ENCODE results near the gene SPTB.

SPTB gene

DNA sequence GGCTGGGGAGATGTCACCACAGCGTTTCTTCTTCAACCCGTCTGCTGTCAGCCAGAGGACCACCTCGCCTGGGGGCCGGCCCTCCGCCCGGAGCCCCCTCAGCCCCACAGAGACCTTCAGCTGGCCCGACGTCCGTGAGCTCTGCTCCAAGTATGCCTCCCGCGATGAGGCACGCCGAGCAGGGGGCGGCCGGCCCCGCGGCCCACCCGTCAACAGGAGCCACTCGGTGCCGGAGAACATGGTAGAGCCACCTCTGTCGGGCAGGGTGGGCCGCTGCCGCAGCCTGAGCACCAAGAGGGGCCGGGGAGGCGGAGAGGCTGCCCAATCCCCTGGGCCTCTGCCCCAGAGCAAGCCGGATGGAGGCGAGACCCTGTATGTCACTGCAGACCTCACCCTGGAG, 136.6 kb downstream of the SPTB start:
- DNase-seq, result no peak

DNA sequence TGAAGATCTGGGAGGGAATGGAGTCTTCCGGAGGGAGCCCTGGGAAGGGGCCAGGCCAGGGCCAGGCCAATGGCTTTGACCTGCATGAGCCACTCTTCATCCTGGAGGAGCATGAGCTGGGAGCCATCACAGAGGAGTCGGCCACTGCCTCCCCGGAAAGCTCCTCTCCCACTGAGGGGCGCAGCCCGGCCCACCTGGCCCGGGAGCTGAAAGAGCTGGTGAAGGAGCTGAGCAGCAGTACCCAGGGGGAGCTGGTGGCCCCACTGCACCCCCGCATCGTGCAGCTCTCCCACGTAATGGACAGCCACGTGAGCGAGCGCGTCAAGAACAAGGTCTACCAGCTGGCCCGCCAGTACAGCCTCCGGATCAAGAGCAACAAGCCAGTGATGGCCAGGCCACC, 137.7 kb downstream of the SPTB start:
- no peak for DNase-seq

- no peak for DNase-seq
Measured at GRCh38 chr14:64741200-64741599, 138.5 kb downstream of the SPTB start.

DNA sequence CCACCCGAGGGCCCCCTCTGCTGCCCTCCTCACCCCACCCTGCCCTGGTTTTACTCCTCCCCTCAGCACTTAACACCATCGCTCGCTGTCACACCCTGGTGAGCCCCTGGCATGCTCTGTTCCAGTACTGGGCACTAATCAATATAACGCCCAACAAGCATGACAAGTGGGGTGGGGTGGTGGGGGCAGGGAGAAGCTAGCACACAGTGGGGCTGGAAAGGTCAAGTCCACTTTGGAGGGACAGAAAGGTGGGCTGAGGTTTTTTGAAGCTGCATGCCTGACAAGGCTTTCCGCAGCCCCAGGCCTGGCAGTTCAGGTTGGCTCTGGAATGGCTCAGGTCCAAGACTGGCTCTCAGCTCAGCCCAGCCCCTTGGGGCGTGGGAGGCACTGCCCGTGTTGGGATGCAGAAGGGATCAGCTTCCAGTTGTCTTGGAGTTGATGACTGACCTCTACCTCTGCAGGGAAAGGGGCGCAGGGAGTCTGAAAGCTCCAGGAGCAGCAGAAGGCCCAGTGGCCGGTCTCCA, 141.4 kb downstream of the SPTB start:
- no peak for DNase-seq

GRCh38 chr14:64737391-64738280, 142.1 kb downstream of the SPTB start:
- DNase-seq, result no peak

- DNase-seq, result no peak
Measured at GRCh38 chr14:64736271-64737169, 143.2 kb downstream of the SPTB start.

DNA sequence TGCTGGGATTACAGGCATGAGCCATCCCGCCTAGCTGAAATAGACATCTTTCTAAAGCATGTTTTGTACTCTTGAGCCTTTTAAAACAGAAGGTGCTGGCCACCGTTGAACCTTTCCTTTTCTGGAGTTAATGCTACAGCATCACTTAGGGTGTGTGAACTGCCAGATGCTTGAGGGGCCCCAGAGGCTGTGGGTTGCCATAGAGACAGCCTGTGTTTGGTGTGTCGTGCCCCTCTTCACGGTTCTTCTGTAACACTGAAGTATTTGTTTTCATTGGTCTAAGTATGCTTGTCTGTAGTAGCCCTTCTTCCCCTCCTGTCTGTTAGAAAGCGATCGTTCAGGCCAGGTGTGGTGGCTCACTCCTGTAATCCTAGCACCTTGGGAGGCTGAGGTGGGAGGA, 144.7 kb downstream of the SPTB start:
- DNase-seq, result peak; percentile 52

DNA sequence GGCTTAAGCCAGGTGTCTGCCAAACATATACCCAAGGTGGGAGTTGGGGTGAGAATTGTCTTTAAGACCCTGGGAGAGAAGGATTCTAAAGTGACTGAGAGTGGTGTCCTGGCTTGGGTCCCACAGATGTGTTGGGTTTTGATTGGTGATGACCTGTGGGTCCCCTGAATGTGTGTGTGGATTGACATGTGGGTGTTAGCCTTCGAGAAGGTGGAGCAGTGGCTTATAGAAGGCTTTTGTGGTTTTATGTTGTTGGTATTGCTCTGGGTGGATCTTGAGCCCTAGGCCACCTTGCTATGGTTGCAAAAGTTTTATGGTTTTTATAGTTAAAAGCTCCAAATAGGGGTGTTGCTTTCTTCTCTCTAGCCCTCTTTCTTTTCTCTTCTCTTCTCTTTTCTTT, 145.8 kb downstream of the SPTB start:
- no peak for DNase-seq

DNA sequence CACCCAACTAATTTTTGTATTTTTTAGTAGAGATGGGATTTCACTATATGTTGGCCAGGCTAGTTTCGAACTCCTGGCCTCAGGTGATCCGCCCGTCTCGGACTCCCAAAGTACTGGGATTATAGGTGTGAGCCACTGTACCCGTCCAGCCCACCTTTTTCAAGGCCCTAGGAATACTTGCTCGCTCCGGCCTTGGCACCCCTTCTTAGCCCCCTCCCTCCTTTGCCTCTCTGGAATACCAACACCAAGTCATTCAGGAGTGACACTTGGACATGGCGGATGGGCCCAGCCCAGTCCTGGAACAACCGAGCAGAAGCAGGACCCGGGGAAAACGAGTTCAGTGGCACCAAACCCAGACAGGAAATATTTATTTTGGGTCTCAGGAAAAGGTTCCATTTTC, 146.4 kb downstream of the SPTB start:
- no peak for DNase-seq

DNA sequence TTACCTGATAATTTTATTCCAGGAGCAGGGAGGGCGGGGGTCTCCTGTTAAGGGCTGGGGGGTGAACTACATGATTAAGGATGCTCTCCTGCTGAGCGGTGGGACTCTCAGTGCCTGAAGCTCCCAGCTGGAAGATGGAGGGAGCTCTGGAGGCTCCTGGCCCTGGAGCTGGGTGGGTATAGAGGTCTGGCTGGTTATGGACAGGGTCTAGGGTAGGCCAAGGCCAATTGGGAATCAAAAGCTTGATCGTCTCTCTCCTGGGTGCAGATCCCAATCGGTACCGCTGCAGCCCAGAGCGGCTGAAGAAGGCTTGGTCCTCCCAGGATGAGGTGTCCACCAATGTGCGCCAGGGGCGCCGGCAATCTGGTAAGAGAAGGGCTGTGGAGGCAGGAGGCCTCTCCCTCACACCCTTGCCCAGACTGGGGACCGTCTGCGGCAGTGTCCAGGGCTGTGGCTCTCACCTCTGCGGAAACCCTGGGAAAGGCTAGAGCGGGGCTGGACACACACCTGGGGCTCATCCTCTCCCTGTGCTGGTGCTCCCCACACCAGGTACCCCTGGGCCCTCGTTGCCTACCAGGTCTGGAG, 147.1 kb downstream of the SPTB start:
- DNase-seq, result no peak

- DNase-seq, result no peak
Measured at GRCh38 chr14:64732066-64732465, 147.6 kb downstream of the SPTB start.

DNA sequence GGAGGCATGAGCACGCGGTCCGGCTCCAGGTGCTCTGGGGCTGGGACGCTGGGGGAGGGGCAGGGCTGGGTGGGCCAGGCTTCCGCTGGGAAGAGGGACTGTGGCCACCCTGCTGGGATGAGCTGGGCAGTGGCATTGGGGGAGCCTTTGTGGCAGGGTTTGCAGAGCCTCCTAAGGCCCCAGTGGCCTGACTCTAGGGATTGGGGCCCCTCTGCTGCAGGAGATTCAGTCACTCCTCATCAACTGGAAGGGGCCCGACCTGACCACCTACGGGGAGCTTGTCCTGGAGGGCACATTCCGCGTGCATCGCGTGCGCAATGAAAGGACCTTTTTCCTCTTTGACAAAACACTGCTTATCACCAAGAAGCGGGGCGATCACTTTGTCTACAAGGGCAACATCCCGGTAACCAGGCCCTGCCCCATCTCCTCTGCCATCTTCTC, 148.5 kb downstream of the SPTB start:
- DNase-seq, result no peak

DNA sequence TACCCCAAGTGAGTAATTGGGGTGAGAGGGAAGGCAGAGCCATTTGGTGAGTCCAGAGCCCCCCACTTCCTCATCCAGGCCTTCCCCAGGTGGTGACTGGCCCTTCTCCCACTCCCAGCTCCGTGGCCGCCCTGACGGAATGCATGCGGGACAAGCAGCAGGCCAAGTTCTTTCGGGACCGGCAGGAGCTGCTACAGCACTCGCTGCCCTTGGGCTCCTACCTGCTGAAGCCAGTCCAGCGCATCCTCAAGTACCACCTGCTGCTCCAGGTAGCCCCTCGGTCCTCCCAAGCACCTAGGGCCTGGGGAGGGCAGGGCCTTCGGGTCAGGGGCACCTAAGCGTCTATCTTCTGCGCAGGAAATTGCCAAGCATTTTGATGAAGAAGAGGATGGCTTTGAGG, 149.0 kb downstream of the SPTB start:
- DNase-seq, result no peak

DNA sequence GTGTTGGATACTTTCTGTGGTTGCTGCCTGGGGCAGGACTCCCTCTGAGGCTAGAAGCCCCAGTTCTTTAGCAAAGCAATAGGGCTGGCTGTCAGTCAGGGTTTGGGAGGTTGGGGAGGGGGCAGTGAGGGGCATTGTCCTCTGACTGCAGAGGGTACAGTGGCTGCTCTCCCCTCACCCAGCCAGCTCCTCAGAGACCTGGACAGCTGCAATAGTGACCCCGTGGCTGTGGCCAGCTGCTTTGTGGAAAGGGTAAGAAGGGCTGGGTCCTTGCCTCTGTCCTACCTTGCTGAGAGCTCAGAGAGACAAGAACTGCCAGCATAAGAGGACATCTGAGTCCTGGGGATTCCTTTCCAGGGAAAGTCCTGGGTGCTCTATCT, 149.7 kb downstream of the SPTB start:
- no peak for DNase-seq

GRCh38 chr14:64729386-64730060, 150.2 kb downstream of the SPTB start:
- DNase-seq, result no peak

DNA sequence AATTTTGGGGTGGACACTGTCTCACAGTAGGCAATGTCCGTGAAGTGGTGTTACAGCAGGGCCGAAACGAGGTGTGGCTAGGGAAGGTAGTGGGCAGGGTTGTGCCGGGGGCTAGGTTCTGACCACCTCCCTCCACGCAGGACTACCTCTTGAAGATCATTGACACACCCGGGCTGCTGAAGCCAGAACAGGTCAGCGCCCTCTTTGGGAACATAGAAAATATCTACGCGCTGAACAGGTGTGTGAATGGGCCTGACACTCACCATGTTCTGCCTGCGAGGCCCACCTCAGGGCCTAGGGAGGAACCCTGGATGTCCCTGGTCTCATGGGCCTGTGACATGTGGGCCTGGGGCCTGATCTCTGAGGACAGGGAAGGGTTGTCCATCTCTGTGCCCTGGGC, 150.9 kb downstream of the SPTB start:
- DNase-seq, result no peak

- DNase-seq, result no peak
Measured at GRCh38 chr14:64728106-64728505, 151.6 kb downstream of the SPTB start.

DNA sequence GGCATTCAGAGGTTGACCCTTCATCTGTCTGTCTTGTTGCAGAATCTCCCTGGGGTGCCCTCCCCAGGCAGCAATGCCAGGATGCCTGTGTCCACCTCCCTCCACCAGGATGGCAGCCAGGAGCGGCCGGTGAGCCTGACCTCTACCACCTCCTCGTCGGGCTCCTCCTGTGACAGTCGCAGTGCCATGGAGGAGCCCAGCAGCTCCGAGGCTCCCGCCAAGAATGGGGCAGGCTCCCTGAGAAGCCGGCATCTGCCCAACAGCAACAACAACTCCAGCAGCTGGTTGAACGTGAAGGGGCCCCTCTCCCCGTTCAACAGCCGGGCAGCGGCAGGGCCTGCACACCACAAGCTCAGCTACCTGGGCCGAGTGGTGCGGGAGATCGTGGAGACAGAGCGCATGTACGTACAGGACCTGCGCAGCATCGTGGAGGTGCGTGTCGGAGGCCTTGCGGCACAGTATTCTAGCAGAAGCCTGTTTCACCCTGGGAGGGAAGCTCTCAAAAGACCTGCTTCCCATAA, 152.1 kb downstream of the SPTB start:
- no peak for DNase-seq

DNA sequence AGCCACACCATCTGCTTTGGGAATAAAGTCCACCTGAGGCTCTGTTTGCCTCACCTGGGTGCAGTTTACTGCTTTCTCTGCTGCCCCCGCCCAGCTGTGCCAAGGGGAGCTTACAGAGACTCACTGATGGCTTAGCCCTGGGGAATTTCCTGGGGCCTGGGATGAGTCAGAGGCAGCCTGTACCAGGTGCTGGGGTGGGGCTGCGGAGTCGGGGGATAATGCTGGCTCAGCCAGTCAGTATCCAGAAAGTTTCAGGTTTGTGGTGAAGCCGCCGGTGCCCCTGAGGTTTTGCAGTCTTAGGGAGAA, 153.2 kb downstream of the SPTB start:
- peak; percentile 74 for DNase-seq

DNA sequence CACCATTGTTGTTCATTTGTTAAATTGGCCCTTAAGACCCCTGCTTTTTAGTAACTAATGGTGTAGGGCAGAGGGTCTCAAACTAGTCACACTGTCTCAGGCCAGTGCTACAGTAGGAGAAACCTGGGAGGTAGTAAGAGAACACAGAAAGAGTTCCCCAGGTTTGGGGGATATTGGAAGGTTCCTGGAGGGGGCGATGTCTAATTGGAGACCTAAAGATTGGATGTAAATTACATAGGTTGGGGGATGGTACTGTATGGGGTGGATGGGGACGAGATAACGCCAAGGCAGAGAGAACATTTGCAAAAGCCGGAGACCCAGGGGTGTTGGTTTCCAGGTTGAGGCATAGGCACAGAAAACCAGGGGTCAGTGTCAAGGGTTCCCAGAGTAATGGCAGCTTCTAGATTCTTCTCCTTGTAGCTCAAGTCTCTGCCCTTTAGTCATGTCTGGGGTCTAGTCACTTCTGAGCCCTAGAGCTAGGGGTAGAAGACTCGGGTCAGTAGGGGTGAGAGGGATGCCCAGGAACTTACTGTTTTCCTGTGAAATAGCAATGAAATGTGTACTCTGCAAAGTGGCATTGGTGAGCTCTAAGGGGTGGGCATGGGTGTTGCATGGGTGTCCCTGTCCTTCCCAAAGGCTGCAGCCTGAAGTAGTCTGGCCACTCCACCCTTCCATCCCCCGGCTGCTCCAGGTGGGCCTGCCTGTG, 153.7 kb downstream of the SPTB start:
- no peak for DNase-seq

DNA sequence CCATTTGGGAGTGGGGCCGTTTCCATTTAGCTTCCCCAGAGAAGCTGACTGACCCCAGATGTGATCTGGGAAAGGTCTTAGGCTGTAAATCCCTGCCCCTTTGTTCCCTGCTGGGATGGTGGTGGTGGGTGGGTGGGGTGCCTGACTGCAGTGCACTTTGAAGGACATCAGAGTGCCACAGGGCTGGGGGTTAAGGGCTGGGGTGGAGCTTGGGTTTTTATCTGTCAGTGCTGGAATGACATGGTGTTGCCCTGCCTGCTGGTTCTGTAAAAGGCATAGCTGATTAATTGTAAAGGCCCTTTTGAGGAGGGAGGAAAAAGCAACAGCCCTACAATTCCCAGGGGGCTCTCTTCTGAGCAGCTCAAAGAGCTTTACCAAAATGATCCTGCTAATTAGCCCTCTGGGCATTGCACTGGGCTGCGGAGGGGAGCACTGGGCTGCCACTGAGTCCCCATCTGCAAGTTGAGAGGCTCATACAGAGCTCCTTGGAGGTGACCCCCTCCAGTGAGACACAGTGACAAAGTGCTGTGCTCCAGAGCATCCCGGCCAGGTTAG, 154.4 kb downstream of the SPTB start:
- DNase-seq, result peak; percentile 88

GRCh38 chr14:64724578-64724930, 155.2 kb downstream of the SPTB start:
- DNase-seq, result no peak
